GM21528 (cell line): Measurements from ENCODE around the gene TRIP13.
"Not testable (repeated sequence)": the region's sequence is repeated elsewhere in the genome, so short reads cannot be mapped to it uniquely, and the experiment has no call there.

Experiments
- ATAC-seq: cut with Tn5 transposase; IDR thresholded peaks from one replicate; pipeline ENCODE4 v1.9.1; 2021; ENCODE audit warnings: mild to moderate bottlenecking, moderate library complexity; ENCODE audit not compliant: unreplicated experiment, low FRiP score

Gene TRIP13

DNA sequence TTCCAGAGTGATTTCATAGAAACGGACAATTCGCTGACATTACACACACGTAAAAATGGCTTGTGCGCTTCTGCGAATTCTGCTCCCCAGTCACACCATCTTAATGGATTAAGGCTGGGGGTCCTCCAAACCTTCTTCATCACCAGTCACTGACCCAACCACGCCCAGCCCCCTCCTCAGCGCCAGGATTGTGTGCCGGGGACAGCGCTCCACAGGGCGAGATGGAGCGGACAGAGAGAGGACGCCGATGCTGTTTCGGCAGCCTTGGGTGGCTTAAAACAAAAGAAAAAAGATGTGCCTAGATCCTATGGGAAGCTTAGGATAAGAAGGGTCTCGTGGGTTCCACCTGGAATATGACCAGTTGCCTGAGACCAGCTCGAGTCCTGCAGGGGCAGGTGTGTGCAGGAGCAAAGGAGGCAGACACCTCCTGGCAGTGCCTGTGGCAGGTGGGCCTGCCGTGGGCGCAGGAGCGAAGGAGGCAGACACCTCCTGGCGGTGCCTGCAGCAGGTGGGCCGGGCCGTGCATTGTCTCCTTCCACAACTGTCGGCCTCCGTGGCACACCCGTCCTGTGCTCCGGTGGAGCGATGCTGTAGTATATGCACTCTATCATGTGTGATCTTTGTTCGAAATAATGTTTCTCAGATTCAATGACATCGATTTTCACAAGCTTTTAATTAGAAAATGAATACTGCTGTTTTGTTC lies 20.9 kb upstream of the TRIP13 start:
- ATAC-seq = no peak

DNA sequence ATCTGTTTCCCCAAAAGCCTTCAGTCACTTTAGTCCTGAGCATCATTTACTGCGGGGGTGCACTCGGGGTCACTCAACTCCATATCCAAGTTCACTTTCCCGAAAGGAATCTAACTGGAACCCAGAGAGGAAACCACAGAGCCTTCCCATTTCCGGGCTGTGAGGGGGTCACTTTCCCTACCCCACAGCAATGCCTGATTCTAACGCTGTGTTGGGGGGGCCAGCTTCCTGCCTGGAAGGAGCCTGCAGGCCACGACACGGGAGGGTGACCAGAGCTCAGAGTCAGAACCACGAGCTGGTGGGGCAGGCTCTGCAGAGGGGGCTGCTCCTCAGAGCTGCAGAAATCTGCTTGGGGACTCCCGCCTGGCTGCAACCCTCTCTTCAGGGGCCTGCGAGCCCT lies 20.4 kb upstream of the TRIP13 start:
- no peak for ATAC-seq

DNA sequence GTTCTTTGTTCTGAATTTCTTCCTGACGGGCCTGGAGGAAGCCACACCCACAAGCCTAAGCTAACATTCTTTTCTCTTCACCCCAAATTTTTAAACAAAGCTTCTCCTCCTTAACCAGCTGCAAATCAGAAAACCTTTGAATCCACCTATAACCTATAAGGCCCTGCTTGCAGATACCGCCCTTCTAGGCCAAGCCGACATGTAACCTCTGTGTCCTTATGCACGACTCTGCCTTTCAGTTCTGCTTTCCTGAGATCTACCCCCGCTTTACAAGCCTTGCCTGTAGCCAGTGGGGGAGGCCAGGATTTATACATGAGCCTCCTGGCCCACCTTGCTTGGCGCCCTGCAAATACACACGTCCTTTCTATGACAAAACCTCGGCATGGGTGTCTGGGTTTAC lies 19.4 kb upstream of the TRIP13 start:
- ATAC-seq = no peak

DNA sequence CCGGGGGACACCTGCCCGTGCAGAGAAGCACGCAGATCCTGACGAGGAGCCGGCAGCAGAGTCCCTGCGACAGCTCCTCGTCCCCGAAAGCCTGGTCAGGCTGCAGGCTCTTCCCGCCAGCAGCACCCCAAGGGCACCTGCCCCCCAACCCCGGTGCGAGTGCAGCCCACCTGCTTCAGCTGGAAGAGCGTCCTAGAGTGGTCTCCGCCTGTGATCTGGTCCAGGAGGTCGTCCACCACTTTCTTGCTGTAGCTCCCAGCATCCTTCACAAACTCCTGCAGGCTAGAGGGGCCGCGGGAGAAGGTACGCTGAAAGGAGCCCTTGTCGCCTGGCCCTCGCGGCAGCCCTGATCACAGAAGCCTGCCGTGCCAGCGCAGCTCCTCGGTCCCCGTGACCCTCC lies 16.8 kb upstream of the TRIP13 start:
- no peak for ATAC-seq

DNA sequence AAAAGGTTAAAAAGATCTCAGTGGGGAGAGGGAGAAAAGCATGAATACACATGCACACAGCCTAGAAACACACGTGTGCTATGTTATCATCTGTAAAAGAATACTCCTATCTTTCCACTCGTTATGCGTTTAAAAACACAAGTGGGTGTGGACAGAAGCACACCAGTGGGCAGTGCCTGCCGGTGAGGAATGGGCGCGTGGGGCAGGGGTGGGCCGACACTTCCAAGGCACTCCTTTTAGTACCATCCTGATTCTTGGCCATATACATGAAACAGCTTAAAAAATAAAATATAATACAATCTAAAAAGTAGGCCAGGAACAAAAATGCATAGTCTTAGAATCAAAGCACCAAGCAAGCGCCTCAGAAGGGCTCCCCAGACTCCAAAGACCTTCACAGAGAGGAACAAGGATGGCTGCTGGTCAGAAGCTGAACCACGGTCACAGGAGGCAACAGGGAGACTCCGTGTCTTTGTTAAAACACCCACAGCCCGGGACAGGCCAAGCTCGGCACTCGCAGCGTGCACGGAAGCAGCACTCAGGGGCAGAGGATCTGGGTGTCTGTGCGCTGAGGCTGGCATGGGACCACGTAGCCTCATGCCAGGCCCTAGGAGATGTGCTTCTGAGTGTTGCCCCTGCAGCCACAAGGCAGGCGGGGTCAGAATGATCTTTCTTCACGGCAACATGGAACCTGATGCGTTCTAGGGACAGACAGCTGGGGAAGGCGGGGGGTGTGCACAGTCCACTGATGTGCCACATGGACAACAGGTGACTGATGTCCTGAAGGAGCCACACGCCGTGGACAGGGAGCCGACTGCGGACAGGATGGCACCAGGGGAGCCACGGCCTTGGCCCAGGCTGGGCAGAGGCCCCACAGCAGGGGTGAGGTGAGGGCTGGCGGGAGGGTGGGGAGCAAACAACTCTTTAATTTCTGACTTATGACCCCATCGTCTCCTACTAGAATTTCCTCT lies 16.0 kb upstream of the TRIP13 start:
- no peak for ATAC-seq

DNA sequence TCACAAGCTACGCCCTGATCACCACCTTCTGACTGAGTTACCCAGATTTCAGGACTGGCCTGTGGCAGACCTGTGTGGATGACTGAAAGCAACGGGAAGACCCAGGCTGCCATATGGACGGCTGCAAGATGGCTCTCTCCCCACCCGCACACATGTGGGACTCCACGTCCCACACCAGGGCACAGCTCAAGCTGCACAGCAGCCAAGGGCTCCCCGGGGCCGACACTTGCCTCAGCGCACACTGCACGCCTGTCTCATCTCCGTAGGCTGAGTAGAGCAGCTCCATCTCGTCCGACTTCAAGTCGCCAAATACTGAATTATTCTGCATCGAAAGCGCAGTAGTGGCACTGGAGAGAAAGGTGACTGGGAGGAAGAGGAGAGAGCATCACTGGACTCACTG lies 14.6 kb upstream of the TRIP13 start:
- ATAC-seq = no peak

DNA sequence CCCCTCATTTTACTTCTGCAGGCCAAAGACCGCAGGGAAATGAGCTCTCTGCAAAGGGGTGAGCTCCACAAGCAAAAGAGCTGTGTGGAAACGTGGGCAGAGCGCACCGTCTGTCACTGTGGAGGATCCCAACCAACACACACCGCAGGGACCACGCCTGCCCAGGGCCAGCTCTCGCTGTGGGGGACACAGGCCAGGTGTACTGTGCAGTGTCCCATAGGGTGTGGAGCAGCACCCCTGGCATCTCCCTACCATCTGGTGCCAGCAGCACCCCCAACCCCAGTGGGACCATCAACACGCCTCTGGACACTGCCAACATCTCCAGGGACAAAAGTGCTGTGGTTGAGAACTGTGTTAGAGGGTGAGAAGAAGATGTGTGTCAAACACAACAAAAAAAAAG lies 14.0 kb upstream of the TRIP13 start:
- ATAC-seq = not testable (repeated sequence)

DNA sequence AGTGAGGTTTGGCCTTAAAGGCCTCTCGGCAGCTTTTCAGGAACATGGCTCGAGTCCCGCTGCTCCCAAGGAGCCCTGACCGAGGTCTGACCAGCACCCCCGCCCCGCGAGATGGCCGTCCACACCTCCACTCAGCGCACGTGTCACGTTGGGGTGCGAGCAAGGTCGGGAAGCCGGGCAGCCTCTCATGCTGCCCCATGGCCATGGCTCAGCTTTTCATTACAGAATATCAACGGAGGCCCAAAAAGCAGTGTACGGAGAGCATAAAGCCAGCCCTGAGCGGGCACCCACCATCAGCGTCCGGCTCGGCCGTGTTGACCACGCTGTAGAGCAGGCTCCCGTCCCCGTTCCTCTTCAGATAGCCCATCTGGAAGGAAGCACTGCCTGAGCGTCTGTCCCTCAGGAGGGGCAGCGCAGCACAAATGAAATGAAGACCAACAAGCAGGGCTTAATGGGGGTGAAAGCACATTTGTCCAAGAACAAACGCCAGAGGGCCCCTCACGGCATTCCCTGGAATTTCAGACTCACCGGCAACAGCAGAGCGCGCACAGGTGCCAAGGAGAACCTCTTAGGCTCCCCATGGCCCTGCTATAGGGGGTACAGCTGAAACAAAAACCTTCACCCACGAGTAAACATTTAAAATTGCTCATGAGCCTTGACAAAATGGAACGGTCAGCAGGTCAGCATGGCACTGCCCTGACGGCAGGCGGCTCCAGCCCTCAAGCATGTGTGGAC lies 11.7 kb upstream of the TRIP13 start:
- ATAC-seq = no peak

DNA sequence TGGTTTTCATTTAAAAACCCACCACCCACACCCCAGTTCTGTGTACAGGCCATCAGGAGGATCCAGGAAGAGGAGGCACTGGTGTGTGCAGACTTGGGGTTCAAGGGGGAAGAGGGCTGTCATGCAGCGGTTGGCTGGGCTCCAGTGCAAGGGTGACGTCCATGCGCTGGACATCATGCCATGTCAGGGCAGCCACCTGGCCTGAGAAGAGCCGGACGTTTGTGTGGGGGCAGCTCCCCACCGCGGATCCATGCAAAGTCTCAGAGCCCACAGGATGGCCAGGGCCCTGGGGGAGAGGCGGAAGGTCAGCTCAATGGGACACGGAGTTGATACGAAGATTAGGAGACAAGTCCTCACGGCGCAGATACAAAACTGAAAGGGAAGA lies 11.1 kb upstream of the TRIP13 start:
- ATAC-seq = no peak

DNA sequence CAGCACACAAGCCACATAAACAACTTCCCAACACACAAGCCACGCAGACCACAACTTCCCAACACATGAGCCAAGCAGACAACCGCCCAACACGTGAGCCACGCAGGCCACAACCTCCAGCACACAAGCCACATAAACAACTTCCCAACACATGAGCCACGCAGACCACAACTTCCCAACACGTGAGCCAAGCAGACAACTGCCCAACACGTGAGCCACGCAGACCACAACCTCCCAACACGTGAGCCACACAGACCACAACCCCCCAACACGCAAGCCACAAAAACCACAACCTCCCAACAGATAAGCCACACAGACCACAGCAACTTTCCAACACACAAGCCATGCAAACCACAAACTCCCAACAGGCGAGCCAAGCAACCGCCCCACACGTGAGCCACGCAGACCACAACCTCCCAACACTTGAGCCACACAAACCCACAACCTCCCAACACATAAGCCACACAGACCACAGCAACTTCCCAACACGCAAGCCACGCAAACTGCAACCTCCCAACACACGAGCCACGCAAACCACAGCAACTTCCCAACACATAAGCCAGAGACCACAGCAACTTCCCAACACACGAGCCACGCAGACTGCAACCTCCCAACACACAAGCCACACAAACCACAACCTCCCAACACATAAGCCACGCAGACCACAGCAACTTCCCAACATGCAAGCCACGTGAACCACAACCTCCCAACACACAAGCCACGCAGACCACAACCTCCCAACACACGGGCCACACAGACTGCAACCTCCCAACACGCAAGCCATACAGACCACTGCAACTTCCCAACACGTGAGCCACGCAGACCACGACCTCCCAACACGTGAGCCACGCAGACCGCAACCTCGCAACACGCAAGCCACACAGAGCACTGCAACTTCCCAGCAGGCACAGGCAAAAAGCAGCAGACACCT lies 10.2 kb upstream of the TRIP13 start:
- no peak for ATAC-seq

DNA sequence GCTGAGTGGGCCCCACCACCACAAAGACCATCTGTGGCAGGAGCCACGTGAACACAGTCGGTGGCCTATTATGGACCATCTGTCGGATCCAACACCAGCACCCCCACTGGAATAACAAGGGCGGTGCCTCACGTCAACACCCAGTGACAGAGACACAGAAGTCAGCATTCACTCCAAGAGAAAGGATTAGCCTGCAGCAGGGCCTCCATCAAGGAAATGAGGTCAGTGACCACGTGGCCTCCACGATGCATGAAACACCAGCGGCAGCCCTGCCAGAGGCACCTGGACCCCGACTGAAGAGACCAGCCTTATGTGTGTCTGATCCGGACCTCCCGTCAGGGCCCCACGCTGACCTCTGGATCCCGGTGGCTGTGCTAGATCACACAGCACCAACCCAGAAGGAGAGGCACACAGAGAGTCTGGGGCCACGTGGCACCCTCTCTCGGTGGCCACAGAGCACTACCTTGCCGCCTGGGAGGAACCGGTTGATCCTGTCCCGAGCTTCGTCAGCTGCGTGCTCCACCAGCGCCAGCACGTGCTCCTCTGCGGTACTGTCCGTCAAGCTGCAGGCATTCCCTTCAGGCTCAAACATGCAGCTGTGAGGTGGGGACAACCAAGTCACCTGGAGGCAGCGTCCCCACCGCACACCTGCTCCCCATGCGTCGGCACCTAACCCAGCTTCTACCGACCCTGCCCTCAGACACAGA lies 9.1 kb upstream of the TRIP13 start:
- no peak for ATAC-seq

DNA sequence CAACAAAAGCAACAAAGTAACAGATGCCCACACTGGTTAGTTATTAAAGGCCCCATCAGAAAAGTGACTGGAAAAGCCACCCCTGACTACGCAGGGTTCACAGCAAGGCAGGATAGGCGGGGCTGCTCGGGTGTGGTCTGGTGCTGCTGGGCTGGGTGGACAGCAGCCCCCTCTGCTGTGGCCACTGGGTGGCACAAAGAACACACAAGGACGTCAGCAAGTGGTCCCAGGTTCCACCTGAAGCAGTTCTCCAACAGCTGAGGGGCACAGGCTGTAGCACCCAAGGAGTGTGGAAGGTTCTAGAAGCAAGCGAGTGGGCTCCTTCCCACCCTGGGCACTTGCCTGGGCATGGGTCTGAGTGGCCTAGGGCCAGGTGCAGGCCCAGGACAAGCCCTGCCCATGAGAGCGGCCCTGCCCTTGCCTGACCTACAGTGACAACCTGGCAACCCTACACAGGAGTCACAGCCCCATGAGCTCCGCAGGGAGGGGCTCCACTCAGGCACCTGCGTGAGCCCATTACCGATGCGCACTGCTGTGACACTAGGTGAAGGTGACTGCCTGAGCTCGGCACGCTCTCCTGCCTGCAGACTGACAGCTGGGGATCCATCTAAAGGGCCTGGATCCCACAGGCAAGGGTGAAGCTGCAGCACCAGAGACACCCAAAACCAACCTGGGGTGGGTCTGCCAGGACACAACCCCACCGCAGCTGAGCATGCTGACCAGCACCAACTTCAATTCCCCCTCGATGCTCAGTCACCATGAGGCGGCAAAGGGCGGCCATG lies 8.1 kb upstream of the TRIP13 start:
- no peak for ATAC-seq

DNA sequence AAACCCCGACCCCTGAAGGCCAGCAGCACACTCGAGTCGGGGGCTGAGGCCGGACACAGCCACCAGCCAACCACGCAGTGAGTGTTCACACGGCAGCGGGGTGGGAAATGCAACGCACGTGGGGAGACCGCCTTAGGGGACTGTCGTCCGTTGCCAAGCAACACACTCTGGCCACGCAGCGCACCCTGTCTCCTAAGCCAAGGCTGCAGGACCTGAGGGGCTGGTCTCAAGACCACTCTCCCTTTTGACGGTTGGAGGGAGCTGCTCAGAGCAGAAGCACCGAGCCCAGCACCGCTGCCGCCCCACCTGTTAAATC lies 7.6 kb upstream of the TRIP13 start:
- ATAC-seq = no peak

DNA sequence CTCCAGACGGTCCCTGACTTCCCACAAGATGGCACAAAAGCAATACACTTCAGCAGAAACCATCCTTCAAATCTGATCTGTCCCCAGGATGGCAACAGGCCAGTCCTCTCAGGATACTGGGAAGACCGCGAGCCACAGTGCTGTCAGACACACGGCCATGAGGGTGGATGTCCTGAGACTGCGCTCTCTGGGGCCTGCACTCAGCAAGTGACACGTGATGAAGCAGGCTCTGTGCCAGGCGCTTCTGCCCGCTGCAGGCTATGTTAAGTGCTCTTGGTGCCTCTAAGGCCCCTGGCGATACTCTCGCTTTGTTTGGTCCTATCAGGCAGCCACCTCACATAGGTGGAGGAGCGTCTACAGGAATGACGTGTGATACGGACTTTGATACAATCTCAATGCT lies 7.2 kb upstream of the TRIP13 start:
- no peak for ATAC-seq

DNA sequence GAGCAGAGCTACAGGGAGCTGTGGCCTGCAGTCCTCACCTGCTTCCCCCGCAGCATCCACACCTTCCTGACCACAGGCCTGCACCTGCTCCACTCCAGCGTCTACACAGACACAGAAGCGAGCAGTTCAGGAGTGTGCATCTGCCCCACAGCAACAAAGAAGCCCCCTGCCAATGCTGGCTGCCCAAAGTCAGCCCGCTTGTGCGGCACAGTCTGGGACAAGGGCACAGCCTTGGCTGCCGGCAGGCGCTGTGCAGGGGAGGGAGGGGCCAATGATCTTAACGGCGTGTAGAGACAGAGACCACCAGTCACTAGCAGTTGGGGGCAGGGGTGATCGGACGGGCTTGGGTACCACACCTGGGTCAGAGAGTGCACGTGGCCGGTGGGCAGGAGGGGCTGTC lies 6.6 kb upstream of the TRIP13 start:
- ATAC-seq = no peak

DNA sequence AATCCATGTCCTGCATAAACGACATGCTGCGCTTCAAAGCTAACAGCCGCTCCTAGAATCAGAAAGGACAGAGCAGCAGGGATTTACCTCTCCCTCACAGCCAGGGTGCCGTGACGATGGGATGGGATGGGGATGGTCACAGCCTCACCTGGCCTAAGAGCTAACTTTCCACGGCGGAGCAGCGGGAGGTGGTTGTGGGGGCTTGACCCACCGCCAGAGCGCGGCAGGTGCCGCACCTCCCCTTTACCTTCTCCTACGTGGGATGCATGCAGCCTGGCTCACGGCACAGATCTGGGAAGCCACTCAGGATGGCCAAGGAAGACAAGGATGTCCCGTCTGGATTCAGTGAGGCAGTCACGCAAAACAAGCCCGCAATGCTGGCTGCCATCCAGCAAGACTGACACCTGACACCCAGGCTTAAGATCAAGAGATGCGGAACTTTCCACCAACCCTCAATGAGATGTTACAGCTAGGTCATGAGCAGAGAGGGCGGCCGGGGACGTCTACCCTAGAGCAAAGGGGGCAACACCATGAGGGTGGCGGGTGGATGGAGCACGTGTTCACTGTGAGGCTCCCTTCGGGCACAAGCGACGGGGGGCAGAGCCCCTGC lies 5.9 kb upstream of the TRIP13 start:
- no peak for ATAC-seq

DNA sequence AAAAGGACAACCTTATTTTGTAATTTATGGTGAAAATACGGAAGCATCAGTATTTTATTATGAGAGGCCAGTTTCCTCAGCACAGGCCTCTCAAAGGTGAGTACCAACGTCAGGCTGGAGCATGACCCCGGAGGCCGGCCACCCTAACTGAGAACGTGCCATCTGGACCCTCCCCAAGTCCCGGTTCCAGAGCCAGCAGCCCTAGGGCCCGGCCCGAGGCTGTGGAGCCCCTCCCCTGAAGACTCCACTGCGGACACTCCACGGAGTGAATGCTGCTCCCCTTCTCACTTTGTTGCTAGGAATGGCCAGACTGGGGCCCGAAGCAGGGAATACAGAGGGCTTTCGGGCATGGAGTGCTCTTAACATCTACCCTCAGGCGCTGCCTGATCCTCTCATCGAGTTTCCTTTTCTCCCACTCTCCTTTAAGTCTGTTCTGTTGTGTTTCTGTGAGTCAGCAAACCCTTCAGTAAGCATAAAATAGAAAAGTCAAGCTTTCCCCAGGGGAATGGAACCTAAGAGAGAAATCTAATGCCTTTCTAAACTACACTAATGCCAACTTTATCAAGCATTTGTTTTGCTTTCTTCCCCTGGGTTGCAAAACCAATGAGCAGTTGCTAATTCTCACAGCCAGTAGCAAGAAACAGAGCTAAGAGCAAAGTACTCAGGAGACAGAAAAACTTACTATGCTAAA lies 4.6 kb upstream of the TRIP13 start:
- ATAC-seq = no peak

DNA sequence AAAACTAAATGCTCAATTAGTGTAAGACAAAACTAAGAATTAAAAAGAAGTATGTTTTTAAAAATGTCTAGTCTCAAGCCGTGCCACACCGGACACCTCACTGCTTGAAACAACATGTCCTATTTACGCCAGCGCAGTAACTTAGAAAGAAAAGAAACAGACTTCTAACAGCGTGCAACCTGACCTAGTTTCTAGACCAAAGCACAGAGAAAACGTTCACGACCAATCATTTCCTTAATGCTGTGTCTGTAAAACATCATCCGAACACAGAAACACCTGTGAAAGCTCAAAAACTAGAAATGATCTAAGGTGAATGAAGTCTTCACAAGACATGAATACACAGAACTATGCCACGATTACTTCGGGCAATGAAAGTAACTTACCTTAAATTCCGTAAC lies 4.0 kb upstream of the TRIP13 start:
- no peak for ATAC-seq
